Fibroblast of lung (primary cell): Measurements from ENCODE around the gene KIF16B.
"Not testable (repeated sequence)": the region's sequence is repeated elsewhere in the genome, so short reads cannot be mapped to it uniquely, and the experiment has no call there.

Experiments used
- CTCF ChIP-seq, 2 donors: IDR thresholded peaks in 1 of 2; conservative IDR thresholded peaks in 1 of 2; 1 replicate in 1 of 2; 2 replicates in 1 of 2; pipeline ENCODE4 v1.5.1; 2011 to 2012; ENCODE audit warnings: low read length in 2 of 2, control low read depth in 1 of 2, inconsistent platforms in 1 of 2, low read depth in 1 of 2, mild to moderate bottlenecking in 1 of 2
- EZH2 ChIP-seq: IDR thresholded peaks from 2 replicates; pipeline ENCODE4 v1.5.1; 2012; ENCODE audit warnings: low read length, control low read depth, mild to moderate bottlenecking; ENCODE audit errors: missing control alignments

GRCh38 chr20:16439540-16439939 lies 133.7 kb downstream of the KIF16B start:
- TF ChIP-seq CTCF (conservative IDR thresholded peaks at IDR 0.05 in 1 of 2, IDR thresholded peaks at IDR 0.05 in 1 of 2; ENCODE audit: low read depth in 1 of 2, low read length in 2 of 2); EZH2: not testable (repeated sequence)
